Medulla oblongata (tissue), 1 donor: ENCODE measurements around the gene CFD.
"Not testable (repeated sequence)": the region's sequence is repeated elsewhere in the genome, so short reads cannot be mapped to it uniquely, and the experiment has no call there.

Experiments
- DNase-seq: peaks from one replicate; pipeline ENCODE4 v3.0.0-alpha.2; 2015; ENCODE audit errors: extremely low spot score

The CFD gene

GRCh38 chr19:852136-853013 is 7.1 kb upstream of the CFD start, which contains the start of gene ELANE:
TSS of gene ELANE (plus strand) at chr19:852303. CDS start at chr19:852329, 26 bp downstream.
- no peak for DNase-seq

- no peak for DNase-seq
Observed at GRCh38 chr19:853014-853585, 6.4 kb upstream of the CFD start.

- not testable (repeated sequence) for DNase-seq
Observed at GRCh38 chr19:853614-854220, 5.7 kb upstream of the CFD start.

GRCh38 chr19:854549-854948 is 4.9 kb upstream of the CFD start:
- DNase-seq, result no peak

- DNase-seq, result no peak
Observed at GRCh38 chr19:855142-855541, 4.3 kb upstream of the CFD start.

- no peak for DNase-seq
Observed at GRCh38 chr19:855566-856120, 3.8 kb upstream of the CFD start.

GRCh38 chr19:858284-858683 is 1.2 kb upstream of the CFD start:
- DNase-seq, result no peak

- no peak for DNase-seq
Observed at GRCh38 chr19:861141-861755, 1.8 kb downstream of the CFD start.

GRCh38 chr19:861756-862580 is 2.5 kb downstream of the CFD start:
- DNase-seq, result no peak

GRCh38 chr19:862581-863314 is 3.3 kb downstream of the CFD start:
- DNase-seq, result no peak

- no peak for DNase-seq
Observed at GRCh38 chr19:863315-863620, 3.8 kb downstream of the CFD start.

- DNase-seq, result no peak
Observed at GRCh38 chr19:866769-867300, 7.4 kb downstream of the CFD start.

GRCh38 chr19:867301-867793 is 7.9 kb downstream of the CFD start:
- no peak for DNase-seq

- DNase-seq, result no peak
Observed at GRCh38 chr19:867855-868457, 8.5 kb downstream of the CFD start.

GRCh38 chr19:868458-869244 is 9.2 kb downstream of the CFD start:
- DNase-seq, result no peak

- DNase-seq, result no peak
Observed at GRCh38 chr19:869245-870177, 10.0 kb downstream of the CFD start.

GRCh38 chr19:870314-870713 is 10.8 kb downstream of the CFD start:
- DNase-seq, result no peak

GRCh38 chr19:870963-871401 is 11.5 kb downstream of the CFD start:
- DNase-seq, result no peak
